Measurements from ENCODE around the gene METAP1D.

The METAP1D gene

GRCh38 chr2:172105471-172106107, 105.8 kb downstream of the METAP1D start:
- H3K4me3 ChIP-seq (ENCODE audit: low read length) = peak overlapping the region; percentile 37
- TF ChIP-seq CTCF (conservative IDR thresholded peaks at IDR 0.05; ENCODE audit: low read depth, low read length) = no peak
- DNase-seq (ENCODE audit: low read depth) = no peak

DNA sequence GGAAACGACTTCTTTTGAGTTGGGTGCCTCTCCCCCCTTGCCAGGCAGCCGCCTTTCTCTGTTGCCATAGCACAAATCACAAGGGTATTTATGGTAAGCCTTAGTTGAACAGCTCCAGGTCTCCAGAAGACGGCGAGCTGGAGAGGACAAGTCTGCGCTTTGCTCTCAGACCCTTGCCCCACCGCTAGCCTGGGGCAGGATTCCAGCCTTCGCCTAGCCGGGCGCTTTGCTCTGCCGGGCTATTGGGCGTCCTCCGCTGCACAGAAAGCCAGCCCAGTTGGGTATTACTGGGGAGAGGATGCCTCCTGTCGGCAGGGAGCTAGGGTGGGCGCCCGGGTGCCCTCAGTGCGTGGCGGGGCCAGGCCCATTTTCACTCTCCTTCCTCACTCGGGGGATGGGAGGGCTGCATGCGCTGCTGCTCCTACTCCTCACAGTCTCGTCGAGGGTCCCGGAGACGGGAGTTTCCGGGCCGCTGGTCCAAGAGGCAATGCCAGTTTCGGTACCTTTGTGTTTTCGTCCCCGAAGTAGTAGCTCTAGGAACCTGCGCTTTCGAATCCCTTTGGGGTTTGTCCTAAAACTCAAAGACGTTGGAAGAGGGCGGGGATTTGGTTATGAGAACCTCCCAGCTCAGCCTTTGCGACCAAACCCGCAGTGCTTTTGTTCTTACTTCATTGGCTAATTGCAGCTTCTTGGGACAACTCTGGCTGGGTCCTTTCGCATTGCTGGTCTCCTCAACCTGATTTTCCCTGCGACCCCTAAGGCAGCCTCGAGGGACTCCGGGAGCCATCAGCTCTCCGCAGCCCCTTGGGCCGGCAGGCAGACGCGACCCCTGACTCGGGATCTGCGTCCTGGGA, 106.6 kb downstream of the METAP1D start:
- peak overlapping the region; percentile 37 for H3K4me3 ChIP-seq (ENCODE audit: low read length)
- no peak for DNase-seq (ENCODE audit: low read depth)
- peak; percentile 58 for TF ChIP-seq CTCF (conservative IDR thresholded peaks at IDR 0.05; ENCODE audit: low read depth, low read length)

DNA sequence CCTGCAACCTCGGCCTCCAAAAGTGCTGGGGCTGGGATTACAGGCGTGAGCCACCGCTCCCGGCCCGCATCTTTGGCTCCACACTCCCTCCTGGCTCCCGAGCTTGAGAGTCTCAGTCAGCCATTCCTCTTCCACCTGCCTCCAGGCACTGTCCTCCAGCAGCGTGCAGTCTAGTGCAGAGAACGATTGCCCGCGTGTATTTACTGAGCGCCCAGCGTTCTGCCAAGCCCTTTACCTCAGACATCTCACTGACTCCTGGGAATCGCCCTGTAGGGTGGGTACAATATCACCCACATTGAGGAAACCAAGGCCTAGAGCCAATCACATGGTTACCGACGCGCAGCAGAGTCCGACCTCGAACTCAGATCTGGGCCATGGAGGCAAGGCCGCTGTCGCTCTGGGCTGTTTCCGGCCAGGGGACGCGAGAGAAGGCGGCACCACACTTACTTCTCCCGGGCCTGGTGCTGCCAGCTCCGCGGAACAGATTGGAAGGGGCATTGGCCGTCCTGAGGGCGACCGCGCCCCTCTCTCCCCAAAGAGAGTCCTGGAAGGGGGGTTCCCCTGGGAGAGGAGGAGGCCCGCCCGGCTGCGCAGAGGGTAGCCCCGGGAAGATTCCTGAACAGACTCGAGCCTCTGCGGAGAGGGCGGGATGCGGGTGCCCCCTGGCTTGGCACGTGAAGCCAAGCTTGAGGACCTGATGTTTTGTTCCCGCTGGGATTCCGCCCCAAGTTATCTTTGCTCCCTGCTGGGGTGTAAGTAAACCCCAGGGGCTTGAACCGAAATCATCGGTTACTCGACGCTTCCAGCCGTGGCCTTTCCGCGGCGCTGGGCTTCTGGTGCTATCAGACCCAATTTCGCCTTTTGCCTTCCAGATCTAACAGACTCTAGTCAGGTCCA, 108.2 kb downstream of the METAP1D start:
- no peak for TF ChIP-seq CTCF (conservative IDR thresholded peaks at IDR 0.05; ENCODE audit: low read depth, low read length)
- H3K4me3 ChIP-seq (ENCODE audit: low read length) = no peak overlapping the region
- DNase-seq (ENCODE audit: low read depth) = no peak

DNA sequence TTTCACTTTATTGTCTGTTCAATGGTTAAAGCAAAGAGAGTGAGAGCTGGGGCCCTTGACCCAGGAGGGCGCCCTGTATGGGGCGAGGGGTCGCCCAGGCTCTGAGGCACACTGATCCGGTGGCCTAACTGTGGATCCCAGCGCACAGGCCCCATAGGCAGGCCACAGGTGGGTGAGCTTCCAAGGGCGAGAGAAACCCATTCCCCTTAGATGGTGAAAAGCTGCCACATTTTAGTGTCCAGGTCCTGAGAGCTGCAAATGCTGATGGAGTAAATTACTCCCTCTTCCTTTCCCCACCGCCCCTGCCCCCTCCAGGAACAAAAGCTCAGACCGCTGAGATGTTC, 108.8 kb downstream of the METAP1D start:
- DNase-seq (ENCODE audit: low read depth) = no peak
- no peak for TF ChIP-seq CTCF (conservative IDR thresholded peaks at IDR 0.05; ENCODE audit: low read depth, low read length)
- no peak overlapping the region for H3K4me3 ChIP-seq (ENCODE audit: low read length)

DNA sequence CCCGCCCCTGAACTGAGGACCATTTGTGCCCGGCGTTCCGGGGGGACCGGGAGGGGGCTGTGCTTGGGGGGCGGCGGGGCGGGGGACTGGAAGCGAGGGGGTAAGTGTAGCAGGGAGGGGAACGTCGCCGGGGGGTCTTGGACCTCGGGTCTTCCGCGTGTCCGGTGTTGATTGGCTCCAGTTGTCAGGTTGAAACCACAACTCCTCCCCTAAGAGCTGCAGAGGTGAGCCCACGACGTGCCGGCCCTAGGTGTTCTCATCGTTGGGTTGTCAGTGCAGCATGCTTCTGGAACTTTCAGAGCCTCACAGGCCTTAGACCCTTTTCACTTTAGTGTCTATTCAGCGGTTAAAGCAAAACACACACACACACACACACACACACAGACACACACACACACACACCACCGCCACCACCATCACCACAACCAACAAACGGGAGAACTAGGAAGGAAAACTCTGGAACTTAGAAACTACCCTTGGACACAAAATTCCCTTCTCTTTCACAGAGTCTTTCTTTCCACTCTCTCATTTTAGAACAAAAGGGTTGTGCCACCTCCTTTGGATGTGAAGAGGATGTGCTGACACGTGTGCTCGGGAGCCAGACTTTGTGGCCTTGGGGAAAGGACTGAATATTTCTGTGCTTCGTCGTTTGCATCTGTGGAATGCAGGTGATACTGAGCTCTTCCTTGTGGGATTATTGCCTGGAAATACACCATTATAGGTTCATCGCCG, 109.7 kb downstream of the METAP1D start:
- no peak for TF ChIP-seq CTCF (conservative IDR thresholded peaks at IDR 0.05; ENCODE audit: low read depth, low read length)
- no peak overlapping the region for H3K4me3 ChIP-seq (ENCODE audit: low read length)
- DNase-seq (ENCODE audit: low read depth) = no peak

- no peak for TF ChIP-seq CTCF (conservative IDR thresholded peaks at IDR 0.05; ENCODE audit: low read depth, low read length)
- H3K4me3 ChIP-seq (ENCODE audit: low read length) = no peak overlapping the region
- no peak for DNase-seq (ENCODE audit: low read depth)
Observed at GRCh38 chr2:172109988-172110811, 110.4 kb downstream of the METAP1D start.
